GM12892 (cell line): ENCODE measurements around the gene GSK3A.

ENCODE experiments used
- POLR2A ChIP-seq: IDR thresholded peaks from 2 replicates; pipeline ENCODE4 v1.6.1; 2011; ENCODE audit warnings: low read depth, low read length, control low read depth
- POLR2AphosphoS5 ChIP-seq: IDR thresholded peaks from 2 replicates; pipeline ENCODE4 v1.6.1; 2011; ENCODE audit warnings: low read depth, low read length, control low read depth
- TAF1 ChIP-seq: IDR thresholded peaks from 2 replicates; pipeline ENCODE4 v1.6.1; 2011; ENCODE audit warnings: low read depth, mild to moderate bottlenecking, control low read depth, low read length, borderline replicate concordance

GRCh38 chr19:42246143-42246921 lies 3.9 kb upstream of the GSK3A start:
- TF ChIP-seq POLR2A: no peak; the same call in 1 of the 2 replicates
- TF ChIP-seq POLR2AphosphoS5: no peak
- no peak for TF ChIP-seq TAF1
